RPMI8226 (cell line): ENCODE results near the gene PRKAR1B.
A peak's percentile ranks its signal among the peaks of the same experiment; 100 is the strongest.

Source experiments
- DNase-seq: peaks from one replicate; pipeline ENCODE4 v3.0.0-alpha.2; 2015

PRKAR1B gene

GRCh38 chr7:739983-740942 lies 13.2 kb upstream of the PRKAR1B start:
- DNase-seq = no peak

DNA sequence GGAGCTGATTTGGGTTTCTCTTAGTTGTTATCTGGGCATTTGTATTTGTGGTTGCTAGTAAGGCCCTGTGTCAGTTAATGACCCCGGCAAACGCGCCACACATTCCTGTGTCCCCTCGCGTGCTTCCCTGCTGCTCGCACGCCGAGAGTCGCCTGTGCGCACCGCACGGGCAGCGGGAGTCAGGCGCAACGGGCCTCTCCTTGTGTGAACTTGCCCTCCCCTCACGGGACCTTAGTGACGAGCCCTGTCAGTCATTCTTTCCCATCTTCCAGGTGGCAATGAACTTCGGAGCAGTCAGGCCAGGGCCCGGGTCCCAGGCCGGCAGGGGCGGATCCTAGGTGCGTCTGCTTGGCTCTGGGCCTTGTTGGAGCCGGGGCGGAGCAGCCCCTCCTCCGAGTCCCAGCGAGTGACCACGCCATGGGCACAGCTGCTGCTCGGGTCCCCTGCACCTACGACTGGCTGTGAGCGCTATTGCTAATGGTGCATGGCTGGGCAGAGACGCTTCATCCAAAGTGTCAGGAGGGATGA lies 12.4 kb upstream of the PRKAR1B start:
- DNase-seq = no peak

DNA sequence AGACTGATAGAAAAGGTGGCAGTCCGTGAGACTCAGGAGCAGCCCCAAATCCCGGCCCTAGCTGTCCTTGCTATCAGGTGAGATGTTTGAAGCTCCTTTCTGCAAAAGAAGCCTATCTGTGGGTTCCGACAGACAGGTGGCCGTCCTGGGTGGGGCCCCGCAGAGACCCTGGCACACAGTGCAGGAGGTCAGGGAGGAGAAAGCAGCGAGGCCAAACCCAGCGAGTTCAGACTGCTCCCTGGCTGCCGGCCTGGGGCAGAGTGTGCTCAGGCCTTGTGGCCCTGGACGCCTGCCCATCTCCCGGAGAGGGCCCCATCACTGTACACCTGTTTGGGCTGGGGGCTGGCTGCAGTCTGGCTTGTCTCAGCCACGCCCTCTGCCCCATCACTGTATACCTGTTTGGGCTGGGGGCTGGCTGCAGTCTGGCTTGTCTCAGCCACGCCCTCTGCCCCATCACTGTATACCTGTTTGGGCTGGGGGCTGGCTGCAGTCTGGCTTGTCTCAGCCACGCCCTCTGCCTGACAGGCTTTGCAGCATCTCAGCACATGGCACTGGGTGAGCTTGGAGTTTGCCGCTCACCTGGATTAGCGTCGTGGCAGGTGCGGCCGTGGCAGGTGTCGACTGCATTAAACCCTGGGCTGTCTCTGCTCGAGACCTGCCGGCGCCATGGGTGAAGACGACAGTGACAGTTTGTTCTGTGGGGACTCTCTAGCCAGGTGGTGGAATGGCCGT lies 11.8 kb upstream of the PRKAR1B start:
- DNase-seq = no peak

GRCh38 chr7:738241-738640 lies 11.2 kb upstream of the PRKAR1B start:
- DNase-seq = no peak

- DNase-seq = no peak
Measured at GRCh38 chr7:734808-735207, 7.7 kb upstream of the PRKAR1B start.

DNA sequence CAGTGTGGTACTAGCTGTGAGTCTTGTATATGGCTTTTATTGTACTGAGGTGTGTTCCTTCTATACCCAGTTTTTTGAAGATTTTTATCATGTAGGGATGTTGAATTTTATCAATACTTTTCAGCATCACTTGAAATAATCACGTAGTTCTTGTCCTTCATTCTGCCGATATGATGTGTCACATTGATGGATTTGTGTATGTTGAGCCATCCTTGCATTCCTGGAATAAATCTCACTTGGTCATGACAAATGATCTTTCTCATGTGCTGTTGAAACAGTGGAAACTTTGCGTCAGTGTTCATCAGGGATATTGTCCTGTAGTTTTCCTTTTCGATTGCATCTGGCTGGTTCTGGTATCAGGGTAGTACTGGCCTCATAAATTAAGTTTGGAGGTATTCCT lies 7.1 kb upstream of the PRKAR1B start:
- no peak for DNase-seq

DNA sequence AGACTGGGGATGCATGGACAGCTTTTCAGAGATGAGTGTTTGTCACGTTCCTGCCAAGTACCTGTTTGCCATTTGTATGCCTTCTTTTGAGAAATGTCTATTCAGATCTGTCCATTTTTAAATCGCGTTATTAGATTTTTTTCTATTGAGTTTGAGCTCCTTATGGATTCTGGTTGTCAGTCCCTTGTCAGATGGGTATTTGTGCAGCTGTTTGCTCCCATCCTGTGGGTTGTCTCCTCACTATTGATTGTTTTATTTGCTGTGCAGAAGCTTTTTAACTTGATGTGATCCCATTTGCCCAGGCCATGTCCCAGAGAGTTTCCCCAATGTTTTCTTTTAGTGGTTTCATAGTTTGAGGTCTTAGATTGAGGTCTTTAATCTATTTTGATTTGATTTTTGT lies 5.5 kb upstream of the PRKAR1B start:
- DNase-seq = no peak

GRCh38 chr7:732094-732541 lies 5.0 kb upstream of the PRKAR1B start:
- peak; percentile 39 for DNase-seq

GRCh38 chr7:731440-732085 lies 4.5 kb upstream of the PRKAR1B start:
- no peak for DNase-seq

DNA sequence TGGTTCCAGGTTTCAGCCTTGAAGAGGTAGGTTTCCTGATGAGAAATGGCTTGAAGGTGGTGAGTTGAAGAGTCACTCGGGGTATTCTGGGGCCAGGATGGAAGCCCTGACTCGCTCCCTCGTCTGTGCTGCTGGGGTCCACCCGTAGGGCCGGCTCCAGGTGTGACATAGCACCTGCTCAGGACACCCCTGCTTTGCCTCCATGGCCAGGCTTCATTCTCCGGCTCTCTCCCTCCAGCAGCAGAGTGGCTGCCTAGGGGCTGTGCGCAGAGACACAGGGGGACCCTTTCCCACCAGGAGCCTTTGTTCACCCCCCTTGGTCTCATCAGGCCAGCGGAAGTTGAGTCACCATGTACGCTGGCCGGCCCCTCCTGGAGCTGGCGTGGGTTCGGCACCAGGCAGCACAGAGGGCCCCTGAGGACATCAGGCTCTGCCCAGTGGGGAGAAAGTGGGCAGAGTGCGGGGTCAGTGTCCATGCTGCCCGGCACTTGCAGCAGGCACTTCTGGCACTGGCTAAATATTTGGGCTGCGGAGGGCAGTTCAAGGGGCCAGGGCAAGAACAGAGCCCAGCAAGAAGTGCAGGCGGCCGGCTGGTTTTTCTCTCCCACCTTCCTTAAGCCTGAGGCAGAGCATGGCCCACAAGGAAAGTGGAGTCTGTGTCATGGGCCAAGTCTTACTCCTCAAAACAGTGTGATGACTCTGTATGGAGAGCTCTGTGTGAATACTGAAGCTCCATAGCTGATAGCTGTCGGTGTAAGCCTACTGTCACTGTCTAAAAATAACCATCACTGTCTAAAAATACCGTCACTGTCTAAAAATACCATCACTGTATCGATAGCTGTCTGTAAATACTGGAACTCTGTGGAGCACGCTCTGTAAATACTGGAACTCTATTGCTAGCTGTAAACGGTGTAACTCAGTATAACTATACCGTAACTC lies 3.7 kb upstream of the PRKAR1B start:
- DNase-seq = no peak

GRCh38 chr7:729140-730000 lies 2.3 kb upstream of the PRKAR1B start:
- DNase-seq = no peak

GRCh38 chr7:728602-729001 lies 1.5 kb upstream of the PRKAR1B start:
- DNase-seq = no peak

GRCh38 chr7:727806-728460 lies 852 bp upstream of the PRKAR1B start:
- DNase-seq = peak; percentile 18

DNA sequence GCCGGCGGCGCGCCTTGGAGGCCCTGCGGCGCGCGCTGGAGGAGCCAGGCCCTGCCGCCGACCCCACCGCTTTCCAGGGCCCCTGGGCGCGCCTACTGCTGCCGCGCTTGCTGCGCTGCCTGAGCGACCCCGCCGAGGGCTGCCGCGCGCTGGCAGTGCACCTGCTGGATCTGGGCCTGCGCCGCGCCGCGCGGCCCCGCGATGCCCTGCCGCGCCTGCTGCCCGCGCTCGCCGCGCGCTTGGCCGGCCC lies 302 bp downstream of the PRKAR1B start:
- no peak for DNase-seq

GRCh38 chr7:726084-726853 lies 812 bp downstream of the PRKAR1B start, which contains the start of gene DNAAF5:
Gene DNAAF5 (plus strand): TSS chr7:726699. CDS start chr7:726721, 22 bp downstream.
- peak; percentile 97 for DNase-seq

GRCh38 chr7:725223-726005 lies 1.7 kb downstream of the PRKAR1B start:
- DNase-seq = no peak

DNA sequence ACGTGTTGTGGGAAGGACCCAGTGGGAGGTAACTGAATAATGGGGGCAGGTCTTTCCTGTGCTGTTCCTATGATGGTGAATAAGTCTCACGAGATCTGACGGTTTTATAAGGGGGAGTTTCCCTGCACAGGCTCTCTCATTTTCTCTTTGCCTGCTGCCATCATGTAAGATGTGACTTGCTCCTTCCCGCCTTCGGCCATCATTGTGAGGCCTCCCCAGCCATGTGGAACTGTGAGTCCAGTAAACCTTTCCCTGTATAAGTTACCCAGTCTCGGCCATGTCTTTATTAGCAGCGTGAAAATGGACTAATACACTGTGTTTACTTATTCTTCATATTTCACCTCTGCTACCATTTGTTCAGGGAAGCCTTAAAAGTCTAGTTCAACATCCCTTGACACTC lies 2.8 kb downstream of the PRKAR1B start:
- DNase-seq = no peak

DNA sequence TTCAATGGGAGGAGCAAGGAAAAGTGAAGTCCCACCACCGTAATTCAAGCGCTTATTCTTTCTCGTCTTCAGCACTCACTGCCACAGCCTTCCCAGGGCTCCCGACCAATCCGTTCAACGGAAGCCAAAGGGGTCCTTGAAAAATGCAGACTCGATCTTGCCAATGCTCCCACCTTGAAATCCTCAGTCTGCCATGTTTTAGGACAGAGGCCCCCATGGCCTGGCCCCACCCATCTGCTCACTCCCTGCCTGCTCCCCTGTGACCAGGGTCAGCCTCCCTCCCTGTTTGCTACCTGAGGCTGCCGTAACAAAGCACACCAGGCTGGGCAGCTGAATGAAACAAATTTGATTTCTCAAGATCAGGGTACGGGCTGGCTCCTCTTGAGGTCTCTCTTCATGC lies 3.5 kb downstream of the PRKAR1B start:
- no peak for DNase-seq

GRCh38 chr7:721619-722248 lies 5.3 kb downstream of the PRKAR1B start:
- DNase-seq = no peak
